Suprapubic skin (tissue), 4 donors: ENCODE data around the gene MIPEP.

Source experiments
- EP300 ChIP-seq: sonication (generic); formaldehyde crosslinking; IDR thresholded peaks from one replicate; pipeline ENCODE4 v1.6.1; 2017; ENCODE audit warnings: antibody characterized with exemption
- POLR2A ChIP-seq, 2 donors: fragments of 450-650 bp; IDR thresholded peaks; one replicate each; pipeline ENCODE4 v1.6.1; 2017; ENCODE audit warnings: antibody characterized with exemption in 2 of 2, mild to moderate bottlenecking in 2 of 2, moderate library complexity in 2 of 2
- POLR2AphosphoS5 ChIP-seq, 3 donors: sonication (generic); formaldehyde crosslinking; IDR thresholded peaks; one replicate each; pipeline ENCODE4 v1.6.1; 2017; ENCODE audit warnings: antibody characterized with exemption in 3 of 3
- TF ChIP-seq, protein P1 (sequence below), 2 donors: fragments of 200-600 bp in 1 of 2; fragments of 450-650 bp in 1 of 2; sonication (generic) in 1 of 2; IDR thresholded peaks; one replicate each; pipeline ENCODE4 v1.5.1; 2016 to 2019; ENCODE audit warnings: antibody characterized with exemption in 2 of 2, mild to moderate bottlenecking in 1 of 2, moderate library complexity in 1 of 2

GRCh38 chr13:23751195-23751594 lies 138.0 kb downstream of the MIPEP start:
- TF ChIP-seq, protein P1, sequence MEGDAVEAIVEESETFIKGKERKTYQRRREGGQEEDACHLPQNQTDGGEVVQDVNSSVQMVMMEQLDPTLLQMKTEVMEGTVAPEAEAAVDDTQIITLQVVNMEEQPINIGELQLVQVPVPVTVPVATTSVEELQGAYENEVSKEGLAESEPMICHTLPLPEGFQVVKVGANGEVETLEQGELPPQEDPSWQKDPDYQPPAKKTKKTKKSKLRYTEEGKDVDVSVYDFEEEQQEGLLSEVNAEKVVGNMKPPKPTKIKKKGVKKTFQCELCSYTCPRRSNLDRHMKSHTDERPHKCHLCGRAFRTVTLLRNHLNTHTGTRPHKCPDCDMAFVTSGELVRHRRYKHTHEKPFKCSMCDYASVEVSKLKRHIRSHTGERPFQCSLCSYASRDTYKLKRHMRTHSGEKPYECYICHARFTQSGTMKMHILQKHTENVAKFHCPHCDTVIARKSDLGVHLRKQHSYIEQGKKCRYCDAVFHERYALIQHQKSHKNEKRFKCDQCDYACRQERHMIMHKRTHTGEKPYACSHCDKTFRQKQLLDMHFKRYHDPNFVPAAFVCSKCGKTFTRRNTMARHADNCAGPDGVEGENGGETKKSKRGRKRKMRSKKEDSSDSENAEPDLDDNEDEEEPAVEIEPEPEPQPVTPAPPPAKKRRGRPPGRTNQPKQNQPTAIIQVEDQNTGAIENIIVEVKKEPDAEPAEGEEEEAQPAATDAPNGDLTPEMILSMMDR (IDR thresholded peaks at IDR 0.05) = no peak
- TF ChIP-seq POLR2A (IDR thresholded peaks at IDR 0.05) (no peak), POLR2AphosphoS5 (IDR thresholded peaks at IDR 0.05) (no peak), EP300 (no peak)
